Activated T-cell treated with anti-CD3 and anti-CD28 coated beads, Interleukin-2, amount 50 U/mL, for 24 hours (primary cell): ENCODE data around the gene DTX1.

Experiments
- DNase-seq: peaks from one replicate; pipeline ENCODE4 v3.0.0-alpha.2; 2020
- H3K27ac Mint-ChIP-seq: 2 replicates; pipeline ENCODE4 v1.8.0; 2020; ENCODE audit warnings: mild to moderate bottlenecking, mixed read lengths
- H3K27me3 Mint-ChIP-seq: 2 replicates; pipeline ENCODE4 v1.8.0; 2020; ENCODE audit warnings: mixed read lengths
- H3K36me3 Mint-ChIP-seq: 2 replicates; pipeline ENCODE4 v1.8.0; 2020; ENCODE audit warnings: low read depth, mixed read lengths
- H3K4me1 Mint-ChIP-seq: 2 replicates; pipeline ENCODE4 v1.8.0; 2020; ENCODE audit warnings: low read depth, mixed read lengths
- H3K4me3 Mint-ChIP-seq: 2 replicates; pipeline ENCODE4 v1.8.0; 2020; ENCODE audit warnings: mild to moderate bottlenecking, moderate library complexity, mixed read lengths
- H3K9me3 Mint-ChIP-seq: 2 replicates; pipeline ENCODE4 v1.8.0; 2020; ENCODE audit warnings: mixed read lengths

DTX1 gene

DNA sequence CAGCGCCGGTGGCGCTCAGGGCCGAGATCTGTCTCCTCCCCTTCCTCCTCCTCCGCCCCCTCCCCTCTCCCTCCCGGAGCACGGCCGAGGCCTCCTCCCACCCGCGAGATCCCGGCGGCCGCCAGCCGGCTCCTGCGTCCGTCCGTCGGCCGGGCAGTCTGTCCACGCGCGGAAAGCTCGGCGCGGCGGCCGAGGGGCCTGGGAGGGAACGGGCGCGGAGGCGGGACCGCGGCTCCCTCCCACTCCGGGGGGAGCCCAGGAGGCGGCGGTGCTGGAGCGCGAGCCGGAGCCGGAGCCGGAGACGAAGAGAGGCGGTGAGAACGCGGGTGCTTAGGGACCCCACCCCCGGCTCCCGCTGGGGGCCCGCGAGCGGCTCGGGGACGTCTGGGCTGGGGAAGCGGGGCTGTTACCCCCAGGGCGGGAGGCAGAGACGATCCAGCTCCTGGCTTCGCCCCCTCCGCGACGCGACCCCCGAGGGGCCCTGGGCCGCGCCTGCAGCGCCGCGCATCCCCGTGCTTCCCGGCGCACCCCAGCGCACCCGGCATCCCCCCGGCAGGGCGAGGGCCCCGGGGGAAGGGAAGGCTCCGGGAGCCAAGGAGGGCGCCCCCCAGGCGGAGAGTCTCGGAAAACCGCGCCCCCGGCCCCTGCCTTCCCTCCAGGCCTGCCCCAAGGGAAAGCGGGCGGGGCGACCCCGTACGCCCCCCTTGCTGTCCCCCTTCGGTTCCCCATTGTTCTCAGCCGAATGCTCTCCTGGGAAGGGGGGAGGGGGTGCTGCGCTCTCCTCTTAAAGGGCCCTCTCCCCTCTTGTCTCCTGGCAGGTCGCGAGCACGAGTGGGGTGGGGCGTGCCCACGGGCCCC is at the start of gene DTX1:
Gene DTX1, plus strand, starts transcription at position 100 of the 858 bp plus-strand sequence. CDS start 1,463 bp downstream, outside the sequence.
- Mint-ChIP-seq H3K4me3 (peak within 1 kb of the TSS; percentile 78), H3K4me1 (peaks cover 18% of the 10 kb centered on the region), H3K27ac (peak within 1 kb of the TSS; percentile 75)

GRCh38 chr12:113007166-113007565 is 49.4 kb upstream of the DTX1 start:
- peak overlapping the region; percentile 53 for H3K27ac Mint-ChIP-seq
- peaks cover 9% of the 10 kb centered on the region for H3K9me3 Mint-ChIP-seq
- H3K36me3 Mint-ChIP-seq = peaks cover 96% of the 10 kb centered on the region
- no peaks in the 10 kb centered on the region for H3K4me1 Mint-ChIP-seq
- no peak overlapping the region for H3K4me3 Mint-ChIP-seq
- DNase-seq = no peak
- H3K27me3 Mint-ChIP-seq = no peaks in the 10 kb centered on the region

More for the DNA sequence above, at the start of gene DTX1:
- H3K27me3 Mint-ChIP-seq = no peaks in the 10 kb centered on the region
- peak; percentile 67 for DNase-seq
- no peaks in the 10 kb centered on the region for H3K36me3 Mint-ChIP-seq
- no peaks in the 10 kb centered on the region for H3K9me3 Mint-ChIP-seq

DNA sequence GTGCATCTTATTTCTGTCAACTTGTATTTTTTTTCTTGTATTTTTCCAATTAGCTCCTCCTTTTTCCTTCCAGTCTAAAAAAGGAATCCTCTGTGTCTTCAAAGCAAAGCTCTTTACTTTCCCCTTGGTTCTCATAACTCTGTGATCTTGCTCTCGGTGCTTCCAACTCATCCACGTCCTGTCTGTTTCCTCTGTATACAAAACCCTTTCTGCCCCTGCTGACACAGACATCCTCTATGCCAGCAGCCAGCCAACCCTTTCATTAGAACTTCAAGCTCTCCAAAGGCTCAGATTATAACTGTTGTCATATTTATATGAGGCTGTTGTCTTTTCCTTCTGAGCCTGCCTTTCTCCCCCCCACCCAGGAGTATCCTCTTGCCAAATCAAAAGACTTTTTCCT is 45.8 kb upstream of the DTX1 start:
- Mint-ChIP-seq H3K4me1 (peaks cover 2% of the 10 kb centered on the region), H3K27me3 (no peaks in the 10 kb centered on the region), H3K9me3 (peaks cover 9% of the 10 kb centered on the region), H3K4me3 (no peak overlapping the region), H3K36me3 (peaks cover 65% of the 10 kb centered on the region), H3K27ac (no peak overlapping the region)
- DNase-seq = no peak

DNA sequence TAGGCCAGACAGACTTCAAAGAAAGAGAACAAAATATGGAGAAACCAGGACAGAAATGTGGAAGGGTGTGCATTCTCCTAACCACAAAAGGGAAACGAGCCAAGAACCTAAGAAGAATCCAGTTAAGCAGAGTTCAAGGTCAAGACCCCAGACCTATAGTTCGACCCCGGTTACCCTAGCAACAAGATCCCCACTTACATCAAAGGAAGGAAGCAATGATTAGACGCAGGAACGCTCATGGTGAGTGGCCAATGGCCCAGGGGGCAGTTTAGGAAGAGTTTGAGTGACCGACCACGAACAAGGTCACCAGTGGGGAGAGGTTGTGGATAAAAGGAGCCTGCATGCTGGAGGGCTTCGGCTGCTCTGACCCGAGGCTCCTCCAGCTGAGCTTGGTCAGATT is 42.0 kb upstream of the DTX1 start:
- Mint-ChIP-seq H3K27ac (no peak overlapping the region), H3K36me3 (peaks cover 27% of the 10 kb centered on the region), H3K9me3 (peaks cover 9% of the 10 kb centered on the region), H3K4me3 (no peak overlapping the region), H3K27me3 (no peaks in the 10 kb centered on the region), H3K4me1 (peaks cover 2% of the 10 kb centered on the region)
- DNase-seq = no peak

GRCh38 chr12:113016796-113017195 is 39.7 kb upstream of the DTX1 start:
- H3K9me3 Mint-ChIP-seq = no peaks in the 10 kb centered on the region
- no peak for DNase-seq
- H3K36me3 Mint-ChIP-seq = peaks cover 4% of the 10 kb centered on the region
- H3K4me1 Mint-ChIP-seq = peaks cover 2% of the 10 kb centered on the region
- H3K27ac Mint-ChIP-seq = no peak overlapping the region
- H3K4me3 Mint-ChIP-seq = no peak overlapping the region
- no peaks in the 10 kb centered on the region for H3K27me3 Mint-ChIP-seq

- no peak overlapping the region for H3K4me3 Mint-ChIP-seq
- no peak overlapping the region for H3K27ac Mint-ChIP-seq
- H3K9me3 Mint-ChIP-seq = no peaks in the 10 kb centered on the region
- DNase-seq = no peak
- H3K4me1 Mint-ChIP-seq = peaks cover 13% of the 10 kb centered on the region
- no peaks in the 10 kb centered on the region for H3K36me3 Mint-ChIP-seq
- H3K27me3 Mint-ChIP-seq = no peaks in the 10 kb centered on the region
Measured at GRCh38 chr12:113019025-113019424, 37.5 kb upstream of the DTX1 start.

DNA sequence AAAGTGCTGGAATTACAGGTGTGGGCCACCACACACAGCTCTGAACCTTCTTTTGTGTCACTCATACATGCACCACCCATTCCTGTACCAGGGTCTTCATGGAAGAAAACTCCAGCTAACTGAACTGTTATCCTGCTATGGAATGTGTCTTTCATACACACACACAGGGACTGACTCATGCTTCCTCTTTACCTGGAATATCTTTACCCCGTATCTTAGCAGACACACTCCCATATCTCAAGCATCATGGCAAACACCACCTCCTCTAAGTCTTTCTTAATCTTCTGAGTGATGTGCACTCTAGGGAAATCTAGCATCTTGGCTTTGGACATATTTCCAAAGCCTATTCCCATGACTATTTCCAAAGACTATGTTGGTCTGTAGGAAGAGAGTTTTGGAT is 35.0 kb upstream of the DTX1 start:
- H3K9me3 Mint-ChIP-seq = no peaks in the 10 kb centered on the region
- DNase-seq = no peak
- peaks cover 13% of the 10 kb centered on the region for H3K4me1 Mint-ChIP-seq
- H3K27ac Mint-ChIP-seq = no peak overlapping the region
- no peak overlapping the region for H3K4me3 Mint-ChIP-seq
- H3K27me3 Mint-ChIP-seq = no peaks in the 10 kb centered on the region
- no peaks in the 10 kb centered on the region for H3K36me3 Mint-ChIP-seq

GRCh38 chr12:113022563-113023297 is 33.8 kb upstream of the DTX1 start:
- H3K4me1 Mint-ChIP-seq = peaks cover 13% of the 10 kb centered on the region
- H3K36me3 Mint-ChIP-seq = no peaks in the 10 kb centered on the region
- no peaks in the 10 kb centered on the region for H3K27me3 Mint-ChIP-seq
- DNase-seq = no peak
- peak overlapping the region; percentile 58 for H3K27ac Mint-ChIP-seq
- H3K9me3 Mint-ChIP-seq = no peaks in the 10 kb centered on the region
- H3K4me3 Mint-ChIP-seq = no peak overlapping the region

- Mint-ChIP-seq H3K4me3 (no peak overlapping the region), H3K27me3 (no peaks in the 10 kb centered on the region), H3K27ac (no peak overlapping the region), H3K9me3 (no peaks in the 10 kb centered on the region), H3K4me1 (peaks cover 8% of the 10 kb centered on the region), H3K36me3 (no peaks in the 10 kb centered on the region)
- no peak for DNase-seq
Measured at GRCh38 chr12:113027726-113028125, 28.8 kb upstream of the DTX1 start.

- Mint-ChIP-seq H3K9me3 (no peaks in the 10 kb centered on the region), H3K36me3 (no peaks in the 10 kb centered on the region), H3K27ac (no peak overlapping the region), H3K27me3 (peaks cover 2% of the 10 kb centered on the region), H3K4me1 (peaks cover 3% of the 10 kb centered on the region), H3K4me3 (no peak overlapping the region)
- no peak for DNase-seq
Measured at GRCh38 chr12:113030875-113031525, 25.5 kb upstream of the DTX1 start.

GRCh38 chr12:113039911-113040445 is 16.6 kb upstream of the DTX1 start:
- no peaks in the 10 kb centered on the region for H3K9me3 Mint-ChIP-seq
- H3K4me3 Mint-ChIP-seq = no peak overlapping the region
- no peaks in the 10 kb centered on the region for H3K27me3 Mint-ChIP-seq
- no peak overlapping the region for H3K27ac Mint-ChIP-seq
- H3K4me1 Mint-ChIP-seq = no peaks in the 10 kb centered on the region
- H3K36me3 Mint-ChIP-seq = no peaks in the 10 kb centered on the region
- DNase-seq = no peak

- H3K27ac Mint-ChIP-seq = no peak overlapping the region
- H3K4me1 Mint-ChIP-seq = no peaks in the 10 kb centered on the region
- no peaks in the 10 kb centered on the region for H3K27me3 Mint-ChIP-seq
- H3K4me3 Mint-ChIP-seq = no peak overlapping the region
- DNase-seq = no peak
- H3K36me3 Mint-ChIP-seq = no peaks in the 10 kb centered on the region
- H3K9me3 Mint-ChIP-seq = no peaks in the 10 kb centered on the region
Measured at GRCh38 chr12:113040722-113041171, 15.8 kb upstream of the DTX1 start.

GRCh38 chr12:113041560-113041959 is 15.0 kb upstream of the DTX1 start:
- Mint-ChIP-seq H3K4me3 (no peak overlapping the region), H3K4me1 (no peaks in the 10 kb centered on the region), H3K9me3 (no peaks in the 10 kb centered on the region), H3K27ac (no peak overlapping the region), H3K36me3 (no peaks in the 10 kb centered on the region), H3K27me3 (no peaks in the 10 kb centered on the region)
- peak; percentile 5 for DNase-seq

DNA sequence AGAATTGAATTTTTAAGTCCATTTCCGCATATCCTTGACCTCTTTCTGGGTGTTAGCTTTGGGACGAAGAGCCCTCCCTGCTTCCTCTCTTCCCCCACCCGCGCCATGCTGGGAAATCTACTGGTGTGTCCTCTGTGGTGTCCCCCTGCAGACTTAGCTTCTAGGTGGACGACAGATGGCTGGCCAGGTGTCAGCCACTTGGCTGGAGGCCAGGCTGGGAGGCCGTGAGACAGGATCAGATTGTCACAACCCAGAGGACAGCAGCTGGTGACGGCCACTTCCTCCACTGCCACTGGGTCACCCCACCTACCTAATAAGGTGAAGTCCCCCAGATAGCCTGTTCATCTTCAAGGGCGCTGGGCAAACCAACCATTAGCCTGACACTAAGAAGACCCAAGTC is 13.3 kb upstream of the DTX1 start:
- Mint-ChIP-seq H3K36me3 (no peaks in the 10 kb centered on the region), H3K27me3 (no peaks in the 10 kb centered on the region), H3K27ac (no peak overlapping the region), H3K4me3 (no peak overlapping the region), H3K9me3 (no peaks in the 10 kb centered on the region), H3K4me1 (no peaks in the 10 kb centered on the region)
- peak; percentile 12 for DNase-seq
